Activated CD8-positive, alpha-beta T cell treated with anti-CD3 and anti-CD28 coated beads for 36 hours (primary cell): ENCODE results near the gene CFAP57. TPM values are rescaled to one million over a fixed set of nuclear protein-coding genes. Genes with fewer than 3 reads are reported as not detected.

ENCODE experiments used
- ATAC-seq: fragments of 200-7000 bp; cut with Tn5 transposase; one replicate; pipeline ENCODE4 v1.10.0; 2021; ENCODE audit warnings: mild to moderate bottlenecking, moderate library complexity
- CTCF ChIA-PET: fragments of 350-600 bp; sonication (Branson Sonifier 250); formaldehyde crosslinking; loops from one replicate; lab custom pipeline; 2021; ENCODE audit warnings: antibody characterized with exemption; lab: Charles Lee
- POLR2A ChIA-PET: fragments of 350-600 bp; sonication (Branson Sonifier 250); formaldehyde crosslinking; loops from one replicate; lab custom pipeline; 2021; ENCODE audit warnings: antibody characterized with exemption; lab: Charles Lee
- DNase-seq: peaks from one replicate; pipeline ENCODE4 v3.0.0-alpha.2; 2020
- H3K27ac Mint-ChIP-seq: one replicate; pipeline ENCODE4 v1.8.0; 2021; ENCODE audit warnings: mild to moderate bottlenecking, mixed read lengths
- H3K27me3 Mint-ChIP-seq: one replicate; pipeline ENCODE4 v1.8.0; 2021; ENCODE audit warnings: mixed read lengths
- H3K36me3 Mint-ChIP-seq: one replicate; pipeline ENCODE4 v1.8.0; 2021; ENCODE audit warnings: low read depth, mixed read lengths
- H3K4me1 Mint-ChIP-seq: one replicate; pipeline ENCODE4 v1.8.0; 2021; ENCODE audit warnings: low read depth, mixed read lengths
- H3K4me3 Mint-ChIP-seq: one replicate; pipeline ENCODE4 v1.8.0; 2021; ENCODE audit warnings: mild to moderate bottlenecking, moderate library complexity, mixed read lengths
- H3K9me3 Mint-ChIP-seq: one replicate; pipeline ENCODE4 v1.8.0; 2021; ENCODE audit warnings: mixed read lengths
- CTCF ChIP-seq: fragments of 200-600 bp; IDR thresholded peaks from one replicate; pipeline ENCODE4 v1.8.0; 2022; ENCODE audit warnings: antibody characterized with exemption, mild to moderate bottlenecking
- intact Hi-C: fragments of 100-400 bp; cut with micrococcal nuclease; formaldehyde crosslinking; loops from one replicate; pipeline ENCODE4 v1.10.0; 2022
- total RNA-seq, 2 experiments: library from RNA; stranded (reverse); gene quantifications; one replicate each; pipeline ENCODE4 v1.2.3, GENCODE V29; 2021

CFAP57 gene
- total RNA-seq, 2 experiments from 2014 or later: 0.18 to 0.23 TPM

- no peak for ATAC-seq
- Mint-ChIP-seq H3K4me1 (no peaks in the 10 kb centered on the region), H3K9me3 (no peaks in the 10 kb centered on the region), H3K4me3 (no peak overlapping the region), H3K27ac (no peak overlapping the region), H3K27me3 (no peaks in the 10 kb centered on the region), H3K36me3 (no peaks in the 10 kb centered on the region)
- no peak for DNase-seq
- POLR2A ChIA-PET: no interaction called here
- TF ChIP-seq CTCF: no peak
- intact Hi-C loops: no loop called here
- CTCF ChIA-PET: interaction anchor here (0.6 to 4.3 kb wide), 5 partner anchors 7 to 811 kb away, joined by 3 to 35 read pairs (median 3); no protein-coding TSS in a partner anchor
These were observed 58.0 kb downstream of the CFAP57 start for GRCh38 chr1:43229826-43230780.

- Mint-ChIP-seq H3K4me3 (no peak overlapping the region), H3K36me3 (no peaks in the 10 kb centered on the region), H3K27ac (no peak overlapping the region), H3K4me1 (no peaks in the 10 kb centered on the region), H3K27me3 (no peaks in the 10 kb centered on the region), H3K9me3 (no peaks in the 10 kb centered on the region)
- ATAC-seq: no peak
- CTCF ChIA-PET: interaction anchor here (4.3 kb wide), 1 partner anchor 183 kb away, joined by 35 read pairs; no protein-coding TSS in a partner anchor
- POLR2A ChIA-PET: no interaction called here
- no peak for TF ChIP-seq CTCF
- intact Hi-C loops: no loop called here
- no peak for DNase-seq
These were observed 59.9 kb downstream of the CFAP57 start for GRCh38 chr1:43232074-43232473.

- intact Hi-C loops: no loop called here
- ATAC-seq: no peak
- POLR2A ChIA-PET: no interaction called here
- H3K27me3 Mint-ChIP-seq: no peaks in the 10 kb centered on the region
- no peaks in the 10 kb centered on the region for H3K36me3 Mint-ChIP-seq
- no peaks in the 10 kb centered on the region for H3K9me3 Mint-ChIP-seq
- TF ChIP-seq CTCF: no peak
- H3K4me1 Mint-ChIP-seq: no peaks in the 10 kb centered on the region
- DNase-seq: no peak
- CTCF ChIA-PET: interaction anchor here (1.3 to 1.4 kb wide), 2 partner anchors 12 to 136 kb away, joined by 3 to 4 read pairs; no protein-coding TSS in a partner anchor
- no peak overlapping the region for H3K4me3 Mint-ChIP-seq
- no peak overlapping the region for H3K27ac Mint-ChIP-seq
These were observed 60.4 kb downstream of the CFAP57 start for GRCh38 chr1:43232482-43232881.

GRCh38 chr1:43233631-43234030, 61.5 kb downstream of the CFAP57 start:
- DNase-seq (no peak), ATAC-seq (no peak)
- CTCF ChIA-PET: interaction anchor here (1.0 to 1.7 kb wide), 4 partner anchors 10 to 181 kb away, joined by 3 to 6 read pairs (median 4); no protein-coding TSS in a partner anchor
- Mint-ChIP-seq H3K9me3 (no peaks in the 10 kb centered on the region), H3K36me3 (no peaks in the 10 kb centered on the region), H3K4me3 (no peak overlapping the region), H3K4me1 (no peaks in the 10 kb centered on the region), H3K27me3 (no peaks in the 10 kb centered on the region), H3K27ac (no peak overlapping the region)
- POLR2A ChIA-PET: no interaction called here
- intact Hi-C loops: no loop called here
- TF ChIP-seq CTCF: no peak

GRCh38 chr1:43234267-43234666, 62.1 kb downstream of the CFAP57 start:
- no peaks in the 10 kb centered on the region for H3K36me3 Mint-ChIP-seq
- H3K27ac Mint-ChIP-seq: no peak overlapping the region
- H3K4me1 Mint-ChIP-seq: no peaks in the 10 kb centered on the region
- intact Hi-C loops: no loop called here
- CTCF ChIA-PET: interaction anchor here (1.0 to 1.7 kb wide), 2 partner anchors 10 to 180 kb away, joined by 3 to 6 read pairs; no protein-coding TSS in a partner anchor
- no peaks in the 10 kb centered on the region for H3K27me3 Mint-ChIP-seq
- H3K4me3 Mint-ChIP-seq: no peak overlapping the region
- TF ChIP-seq CTCF: no peak
- POLR2A ChIA-PET: no interaction called here
- H3K9me3 Mint-ChIP-seq: no peaks in the 10 kb centered on the region
- DNase-seq: no peak
- no peak for ATAC-seq
